ENCODE measurements around the gene SMC1B. TPM values are rescaled to one million over a fixed set of nuclear protein-coding genes. Genes with fewer than 3 reads are reported as not detected.
"Not testable (repeated sequence)": the region's sequence is repeated elsewhere in the genome, so short reads cannot be mapped to it uniquely, and the experiment has no call there.

Gene SMC1B
- total and polyA plus RNA-seq, 5 experiments from 2014 or later = 0.16 TPM; not detected in 4

- not testable (repeated sequence) for DNase-seq, H3K4me3 Mint-ChIP-seq, ATAC-seq, H3K36me3 Mint-ChIP-seq, H3K27me3 Mint-ChIP-seq, H3K27ac Mint-ChIP-seq, H3K9me3 Mint-ChIP-seq
- peaks cover 0 to 12% (median 6%) of the 10 kb centered on the region in 4 donors for H3K4me1 Mint-ChIP-seq
- POLR2A ChIA-PET = interaction anchor here (0.7 kb wide), 1 partner anchor 34 kb away, joined by 4 read pairs; no protein-coding TSS in a partner anchor
These were observed 60.6 kb downstream of the SMC1B start for GRCh38 chr22:45352757-45353156.

DNA sequence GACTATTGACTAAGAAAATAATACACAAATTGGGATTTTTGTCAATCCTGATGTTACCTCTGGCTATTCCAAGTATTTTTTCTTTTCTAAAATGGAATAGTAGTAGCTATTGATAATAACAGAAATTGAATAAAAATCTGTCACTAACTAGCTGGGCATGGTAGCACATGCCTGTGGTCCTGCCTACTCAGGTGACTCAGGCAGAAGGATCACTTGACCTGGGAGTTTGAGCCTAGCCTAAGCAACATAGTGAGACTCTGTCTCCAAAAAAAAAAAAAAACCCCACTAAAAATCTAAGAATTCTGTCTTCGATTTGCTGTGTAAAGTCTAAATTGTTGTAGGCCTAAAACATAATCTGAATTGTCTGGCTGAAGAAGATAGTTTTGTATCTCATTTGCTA, 61.4 kb downstream of the SMC1B start:
- H3K4me1 Mint-ChIP-seq = peaks cover 0 to 12% (median 6%) of the 10 kb centered on the region in 4 donors
- H3K27ac Mint-ChIP-seq = no peak overlapping the region
- H3K36me3 Mint-ChIP-seq = no peaks in the 10 kb centered on the region
- H3K4me3 Mint-ChIP-seq = no peak overlapping the region
- POLR2A ChIA-PET = no interaction called here
- no peaks in the 10 kb centered on the region for H3K27me3 Mint-ChIP-seq
- no peak for ATAC-seq
- H3K9me3 Mint-ChIP-seq = no peaks in the 10 kb centered on the region
- no peak for DNase-seq

DNA sequence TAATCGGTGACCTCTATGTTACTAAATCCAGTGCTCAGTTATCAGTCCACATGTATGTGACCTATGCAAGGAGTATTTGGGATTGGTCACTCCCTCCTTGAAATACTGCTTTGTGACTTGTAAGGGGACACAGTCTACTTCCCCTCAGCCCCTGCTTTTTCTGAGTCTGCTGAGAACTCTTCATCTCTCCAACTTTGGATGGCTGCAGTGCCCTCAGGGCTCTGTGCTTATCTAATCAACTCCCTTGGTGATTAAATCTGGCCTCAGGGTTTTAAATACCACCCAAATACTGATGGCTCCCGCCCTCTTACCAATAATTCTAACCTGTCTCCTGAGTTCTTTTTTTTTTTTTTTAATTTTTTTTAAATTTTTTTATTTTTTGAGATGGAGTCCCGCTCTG, 63.5 kb downstream of the SMC1B start:
- ATAC-seq (no peak), DNase-seq (no peak)
- H3K36me3 Mint-ChIP-seq = peaks cover 0 to 9% (median 0%) of the 10 kb centered on the region in 3 donors
- H3K27ac Mint-ChIP-seq = peak overlapping the region in 1 of 10 donors; percentile 66
- H3K4me3 Mint-ChIP-seq = no peak overlapping the region
- POLR2A ChIA-PET = no interaction called here
- H3K27me3 Mint-ChIP-seq = no peaks in the 10 kb centered on the region
- peaks cover 0 to 16% (median 5%) of the 10 kb centered on the region in 4 donors for H3K4me1 Mint-ChIP-seq
- no peaks in the 10 kb centered on the region for H3K9me3 Mint-ChIP-seq

- Mint-ChIP-seq H3K27ac (peak overlapping the region in 8 of 10 donors; percentile 6 to 82 (median 66)), H3K9me3 (no peaks in the 10 kb centered on the region), H3K4me1 (peaks cover 7 to 38% (median 21%) of the 10 kb centered on the region in 4 donors), H3K4me3 (no peak overlapping the region), H3K27me3 (no peaks in the 10 kb centered on the region), H3K36me3 (peaks cover 0 to 40% (median 12%) of the 10 kb centered on the region in 3 donors)
- POLR2A ChIA-PET = no interaction called here
- ATAC-seq = no peak
- no peak for DNase-seq
These were observed 69.1 kb downstream of the SMC1B start for GRCh38 chr22:45344334-45344733.

GRCh38 chr22:45343143-45343542, 70.3 kb downstream of the SMC1B start:
- Mint-ChIP-seq H3K4me1 (peaks cover 7 to 38% (median 23%) of the 10 kb centered on the region in 4 donors), H3K4me3 (no peak overlapping the region), H3K27me3 (no peaks in the 10 kb centered on the region), H3K36me3 (peaks cover 0 to 48% (median 18%) of the 10 kb centered on the region in 3 donors), H3K9me3 (no peaks in the 10 kb centered on the region), H3K27ac (peak overlapping the region; percentile 41 to 97 (median 87))
- ATAC-seq (no peak), DNase-seq (no peak)
- POLR2A ChIA-PET = interaction anchor here (0.7 kb wide), 2 partner anchors 32 to 665 kb away, joined by 4 read pairs; no protein-coding TSS in a partner anchor

- no peaks in the 10 kb centered on the region for H3K9me3 Mint-ChIP-seq
- peak overlapping the region; percentile 41 to 87 (median 57) for H3K4me3 Mint-ChIP-seq
- peak; percentile 85 to 90 for ATAC-seq
- peak overlapping the region; percentile 84 to 98 (median 96) for H3K27ac Mint-ChIP-seq
- POLR2A ChIA-PET = interaction anchor here (1.0 to 2.1 kb wide), 6 partner anchors 10 to 167 kb away, joined by 3 to 14 read pairs (median 4); no protein-coding TSS in a partner anchor
- peaks cover 20 to 49% (median 40%) of the 10 kb centered on the region in 4 donors for H3K4me1 Mint-ChIP-seq
- peaks cover 0 to 61% (median 25%) of the 10 kb centered on the region in 3 donors for H3K36me3 Mint-ChIP-seq
- no peaks in the 10 kb centered on the region for H3K27me3 Mint-ChIP-seq
- DNase-seq = peak in 9 of 10 donors; percentile 53 to 90 (median 75)
These were observed 71.9 kb downstream of the SMC1B start for GRCh38 chr22:45341498-45341897.

GRCh38 chr22:45340323-45340722, 73.1 kb downstream of the SMC1B start:
- H3K4me1 Mint-ChIP-seq = peaks cover 20 to 56% (median 46%) of the 10 kb centered on the region in 4 donors
- peak overlapping the region in 2 of 10 donors; percentile 44 to 47 for H3K4me3 Mint-ChIP-seq
- no peak for DNase-seq
- POLR2A ChIA-PET = interaction anchor here (1.4 to 2.1 kb wide), 3 partner anchors 22 to 30 kb away, joined by 3 to 14 read pairs (median 4); partner anchors contain the start of gene FAM118A
- peak overlapping the region; percentile 61 to 98 (median 94) for H3K27ac Mint-ChIP-seq
- H3K9me3 Mint-ChIP-seq = no peaks in the 10 kb centered on the region
- no peaks in the 10 kb centered on the region for H3K27me3 Mint-ChIP-seq
- peaks cover 0 to 70% (median 26%) of the 10 kb centered on the region in 3 donors for H3K36me3 Mint-ChIP-seq
- ATAC-seq = no peak

DNA sequence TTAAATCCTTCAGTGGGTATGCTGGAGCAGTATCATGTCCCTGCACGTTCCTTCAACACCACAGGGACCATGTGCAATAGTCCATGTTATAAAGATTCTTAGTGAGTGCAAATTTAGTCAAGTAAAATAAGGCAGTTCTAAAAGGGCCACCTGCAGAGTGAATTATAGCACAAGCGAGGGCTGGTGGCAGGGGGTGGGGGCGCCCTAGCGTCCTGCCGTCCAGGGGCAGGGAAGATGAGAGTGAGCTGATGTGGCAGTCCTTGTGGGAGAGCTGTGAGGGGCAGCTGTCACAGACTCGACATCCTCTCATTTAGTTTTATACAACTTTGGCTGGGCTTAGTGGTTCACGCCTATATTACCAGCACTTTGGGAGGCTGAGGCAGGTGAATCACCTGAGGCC, 74.6 kb downstream of the SMC1B start:
- POLR2A ChIA-PET = no interaction called here
- Mint-ChIP-seq H3K4me3 (no peak overlapping the region), H3K9me3 (no peaks in the 10 kb centered on the region), H3K27ac (peak overlapping the region in 5 of 10 donors; percentile 44 to 98 (median 64)), H3K4me1 (peaks cover 20 to 69% (median 49%) of the 10 kb centered on the region in 4 donors), H3K36me3 (peaks cover 0 to 69% (median 31%) of the 10 kb centered on the region in 3 donors), H3K27me3 (no peaks in the 10 kb centered on the region)
- no peak for DNase-seq
- ATAC-seq = no peak

DNA sequence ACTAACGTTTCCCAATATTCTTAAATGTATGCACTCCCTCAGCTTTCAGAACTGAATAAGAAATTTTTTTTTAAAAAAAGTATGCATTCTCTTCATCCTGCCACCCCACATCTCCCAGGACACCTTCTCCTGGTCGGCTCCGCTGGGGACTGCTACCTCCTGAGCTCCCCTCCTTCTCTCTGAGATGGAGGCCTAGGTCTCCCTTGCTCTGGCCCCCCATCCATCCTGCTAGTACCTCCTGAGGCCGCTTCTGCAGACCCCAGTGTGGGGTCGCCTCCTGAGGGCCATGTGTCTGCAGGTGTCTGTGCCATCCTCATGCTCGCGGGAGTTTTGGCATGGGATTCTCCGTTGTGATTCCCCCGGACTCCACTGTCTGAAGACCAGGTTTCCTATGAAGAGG, 75.9 kb downstream of the SMC1B start:
- ATAC-seq = no peak
- Mint-ChIP-seq H3K36me3 (peaks cover 0 to 78% (median 30%) of the 10 kb centered on the region in 3 donors), H3K4me1 (peaks cover 20 to 70% (median 49%) of the 10 kb centered on the region in 4 donors), H3K4me3 (peak overlapping the region in 6 of 10 donors; percentile 57 to 81 (median 76)), H3K9me3 (no peaks in the 10 kb centered on the region), H3K27ac (peak overlapping the region; percentile 89 to 99 (median 97)), H3K27me3 (no peaks in the 10 kb centered on the region)
- POLR2A ChIA-PET = no interaction called here
- no peak for DNase-seq

- Mint-ChIP-seq H3K4me3 (peak overlapping the region; percentile 43 to 81 (median 74)), H3K27me3 (no peaks in the 10 kb centered on the region), H3K27ac (peak overlapping the region; percentile 89 to 99 (median 97)), H3K9me3 (no peaks in the 10 kb centered on the region), H3K4me1 (peaks cover 20 to 67% (median 48%) of the 10 kb centered on the region in 4 donors), H3K36me3 (peaks cover 0 to 83% (median 30%) of the 10 kb centered on the region in 3 donors)
- DNase-seq (peak in 9 of 10 donors; percentile 57 to 85 (median 77)), ATAC-seq (peak; percentile 64 to 66)
- POLR2A ChIA-PET = interaction anchor here (1.3 kb wide), 1 partner anchor 27 kb away, joined by 5 read pairs; the partner anchor contains the start of gene FAM118A
These were observed 76.4 kb downstream of the SMC1B start for GRCh38 chr22:45336971-45337431.

GRCh38 chr22:45335854-45336522, 77.4 kb downstream of the SMC1B start:
- Mint-ChIP-seq H3K4me1 (peaks cover 15 to 59% (median 39%) of the 10 kb centered on the region in 4 donors), H3K27me3 (no peaks in the 10 kb centered on the region), H3K4me3 (peak overlapping the region in 5 of 10 donors; percentile 9 to 75 (median 57)), H3K36me3 (peaks cover 0 to 84% (median 29%) of the 10 kb centered on the region in 3 donors), H3K27ac (peak overlapping the region in 9 of 10 donors; percentile 97 to 99 (median 97)), H3K9me3 (no peaks in the 10 kb centered on the region)
- POLR2A ChIA-PET = interaction anchor here (0.6 to 1.3 kb wide), 3 partner anchors 11 to 26 kb away, joined by 3 to 5 read pairs (median 4); partner anchors contain the start of gene FAM118A
- no peak for ATAC-seq
- no peak for DNase-seq

- DNase-seq (no peak), ATAC-seq (no peak)
- H3K27ac Mint-ChIP-seq = peak overlapping the region in 8 of 10 donors; percentile 15 to 99 (median 97)
- peaks cover 0 to 87% (median 27%) of the 10 kb centered on the region in 3 donors for H3K36me3 Mint-ChIP-seq
- no peaks in the 10 kb centered on the region for H3K9me3 Mint-ChIP-seq
- H3K4me1 Mint-ChIP-seq = peaks cover 13 to 51% (median 34%) of the 10 kb centered on the region in 4 donors
- no peak overlapping the region for H3K4me3 Mint-ChIP-seq
- no peaks in the 10 kb centered on the region for H3K27me3 Mint-ChIP-seq
- POLR2A ChIA-PET = interaction anchor here (1.2 to 1.3 kb wide), 2 partner anchors 13 to 25 kb away, joined by 3 to 5 read pairs; partner anchors contain the start of gene FAM118A
These were observed 78.2 kb downstream of the SMC1B start for GRCh38 chr22:45335021-45335818.

Data from naive thymus-derived CD8-positive, alpha-beta T cell (primary cell).